GM12872 (cell line): ENCODE data around the gene SLC39A13.

Source experiments
- TF ChIP-seq, protein P1 (sequence below): IDR thresholded peaks from 3 replicates; pipeline ENCODE4 v1.5.1; 2011; ENCODE audit warnings: low read depth, mild to moderate bottlenecking, low read length, moderate library complexity; ENCODE audit not compliant: insufficient read depth

The SLC39A13 gene

DNA sequence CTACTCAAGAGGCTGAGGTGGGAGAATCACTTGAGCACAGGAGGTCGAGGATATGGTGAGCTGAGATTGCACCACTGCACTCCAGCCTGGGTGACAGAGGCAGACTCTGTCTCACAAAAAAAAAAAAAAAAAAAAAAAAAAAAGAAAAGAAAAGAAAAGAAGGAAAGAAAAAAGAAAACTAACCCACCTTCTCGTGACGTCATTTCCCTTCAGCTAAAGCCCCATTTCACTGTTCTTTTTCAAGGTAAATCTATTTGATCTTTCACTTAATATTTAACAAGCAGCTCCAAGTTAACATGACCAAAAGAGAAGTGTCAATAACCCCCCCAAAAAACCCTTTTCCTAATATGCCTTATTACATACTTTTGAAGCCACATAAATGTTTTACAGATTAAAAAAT, 35.4 kb downstream of the SLC39A13 start:
- TF ChIP-seq, protein P1, sequence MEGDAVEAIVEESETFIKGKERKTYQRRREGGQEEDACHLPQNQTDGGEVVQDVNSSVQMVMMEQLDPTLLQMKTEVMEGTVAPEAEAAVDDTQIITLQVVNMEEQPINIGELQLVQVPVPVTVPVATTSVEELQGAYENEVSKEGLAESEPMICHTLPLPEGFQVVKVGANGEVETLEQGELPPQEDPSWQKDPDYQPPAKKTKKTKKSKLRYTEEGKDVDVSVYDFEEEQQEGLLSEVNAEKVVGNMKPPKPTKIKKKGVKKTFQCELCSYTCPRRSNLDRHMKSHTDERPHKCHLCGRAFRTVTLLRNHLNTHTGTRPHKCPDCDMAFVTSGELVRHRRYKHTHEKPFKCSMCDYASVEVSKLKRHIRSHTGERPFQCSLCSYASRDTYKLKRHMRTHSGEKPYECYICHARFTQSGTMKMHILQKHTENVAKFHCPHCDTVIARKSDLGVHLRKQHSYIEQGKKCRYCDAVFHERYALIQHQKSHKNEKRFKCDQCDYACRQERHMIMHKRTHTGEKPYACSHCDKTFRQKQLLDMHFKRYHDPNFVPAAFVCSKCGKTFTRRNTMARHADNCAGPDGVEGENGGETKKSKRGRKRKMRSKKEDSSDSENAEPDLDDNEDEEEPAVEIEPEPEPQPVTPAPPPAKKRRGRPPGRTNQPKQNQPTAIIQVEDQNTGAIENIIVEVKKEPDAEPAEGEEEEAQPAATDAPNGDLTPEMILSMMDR, result no peak

DNA sequence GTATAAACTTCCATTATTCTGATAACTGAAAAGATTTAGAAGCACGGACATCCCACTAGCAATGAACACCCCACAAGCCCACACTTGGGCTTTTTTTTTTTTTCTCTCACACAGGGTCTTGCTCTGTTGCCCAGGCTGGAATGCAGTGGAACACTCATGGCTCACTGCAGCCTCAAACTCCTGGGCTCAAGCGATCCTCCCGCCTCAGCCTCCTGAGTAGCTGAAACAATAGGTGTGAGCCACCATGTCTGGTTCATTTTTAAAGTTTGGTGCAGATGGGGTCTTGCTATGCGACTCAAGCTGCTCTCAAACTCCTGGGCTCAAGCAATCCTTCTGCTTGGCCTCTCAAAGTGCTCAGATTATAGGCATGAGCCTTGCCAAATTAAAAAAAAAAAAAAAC, 37.5 kb downstream of the SLC39A13 start:
- TF ChIP-seq, protein P1, result no peak

DNA sequence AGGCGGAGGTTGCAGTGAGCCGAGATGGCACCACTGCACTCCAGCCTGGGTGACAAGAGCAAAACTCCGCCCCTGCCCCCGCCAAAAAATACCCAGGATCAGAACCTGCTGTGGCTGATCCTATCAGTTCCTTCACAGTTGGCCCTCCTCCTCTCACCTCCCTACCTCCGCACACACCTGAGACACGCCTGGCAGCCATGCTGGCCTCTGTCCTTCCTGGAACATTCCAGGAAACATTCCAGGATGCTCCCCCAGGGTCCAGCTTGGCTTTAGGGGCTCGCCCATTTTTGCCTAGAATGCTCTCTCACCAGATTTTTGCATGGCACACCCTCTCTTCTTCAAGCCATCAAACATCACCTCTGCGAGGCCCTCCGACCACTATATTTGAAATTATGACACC, 38.4 kb downstream of the SLC39A13 start:
- TF ChIP-seq, protein P1, result no peak

DNA sequence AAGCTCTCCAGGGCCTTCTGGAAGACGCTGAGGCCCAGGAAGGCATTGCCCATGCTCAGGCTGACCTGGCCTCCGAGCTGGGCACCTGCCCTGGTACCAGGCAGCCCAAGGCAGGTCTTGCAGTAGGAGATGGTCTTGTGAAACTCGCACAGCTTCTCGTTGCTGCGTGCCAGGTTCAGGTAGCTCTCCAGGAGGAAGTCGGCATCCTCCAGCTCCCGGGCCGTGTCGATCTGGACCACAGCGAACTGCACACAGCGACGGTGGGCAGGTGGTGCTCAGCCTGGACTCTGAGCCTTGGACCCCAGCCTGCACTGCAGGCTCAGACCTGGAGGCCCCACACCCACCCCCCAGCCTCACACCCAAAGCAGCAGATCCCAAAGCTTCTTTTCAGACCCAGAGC, 39.5 kb downstream of the SLC39A13 start:
- TF ChIP-seq, protein P1, result no peak

GRCh38 chr11:47448566-47449427, 40.4 kb downstream of the SLC39A13 start, which contains the start of gene RAPSN:
Gene RAPSN, minus strand, starts transcription at chr11:47449136. Its CDS starts 172 bp downstream, at chr11:47448964.
- TF ChIP-seq, protein P1, result no peak

DNA sequence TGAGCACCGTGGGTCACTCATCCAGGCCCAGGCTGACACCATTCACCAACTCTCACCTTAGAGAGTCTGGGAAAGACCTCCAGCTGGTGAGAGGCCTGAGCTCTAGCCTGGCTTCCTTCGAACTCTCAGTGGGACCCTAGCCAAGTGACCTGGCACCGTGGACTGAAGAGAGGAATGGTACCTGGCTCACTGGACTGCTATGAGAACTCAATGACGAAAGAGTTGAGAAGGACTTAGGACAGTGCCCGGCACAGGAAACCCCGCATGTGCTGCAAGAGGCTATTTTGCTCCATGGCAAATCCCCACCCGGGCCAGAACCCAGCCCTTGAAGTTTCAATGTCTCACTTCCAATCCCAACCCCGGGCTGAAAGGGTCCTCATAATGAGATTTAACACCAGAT, 41.2 kb downstream of the SLC39A13 start:
- TF ChIP-seq, protein P1, result no peak

- TF ChIP-seq, protein P1, result no peak
Measured at GRCh38 chr11:47451436-47451835, 43.0 kb downstream of the SLC39A13 start.
